ENCODE results near the gene COL6A1. TPM values are rescaled to one million over a fixed set of nuclear protein-coding genes. Genes with fewer than 3 reads are reported as not detected.
A peak's percentile ranks its signal among the peaks of the same experiment; 100 is the strongest.

The COL6A1 gene
- total RNA-seq, 2 donors from 2014 or later: 814 to 1,189 TPM

DNA sequence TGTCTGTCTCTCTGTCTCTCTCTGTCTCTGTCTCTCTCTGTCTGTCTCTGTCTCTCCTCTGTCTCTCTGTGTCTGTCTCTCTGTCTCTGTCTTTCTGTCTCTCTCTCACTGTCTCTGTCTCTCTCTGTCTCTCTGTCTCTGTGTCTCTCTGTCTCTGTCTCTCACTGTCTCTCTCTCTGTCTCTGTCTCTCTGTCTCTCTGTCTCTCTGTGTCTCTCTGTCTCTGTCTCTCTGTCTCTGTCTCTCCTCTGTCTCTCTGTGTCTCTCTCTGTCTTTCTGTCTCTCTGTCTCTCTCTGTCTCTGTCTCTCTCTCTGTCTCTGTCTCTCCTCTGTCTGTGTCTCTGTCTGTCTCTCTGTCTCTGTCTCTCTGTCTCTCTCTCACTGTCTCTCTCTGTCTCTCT, 873 bp upstream of the COL6A1 start:
- H3K27me3 ChIP-seq (replicated peaks; ENCODE audit: insufficient read depth): no peaks in the 10 kb centered on the region
- H3K9me3 ChIP-seq: no peaks in the 10 kb centered on the region
- ATAC-seq (ENCODE audit: insufficient number of reproducible peaks, low FRiP score, low read depth) (no peak), DNase-seq (ENCODE audit: low spot score) (no peak)
- TF ChIP-seq, protein P1, sequence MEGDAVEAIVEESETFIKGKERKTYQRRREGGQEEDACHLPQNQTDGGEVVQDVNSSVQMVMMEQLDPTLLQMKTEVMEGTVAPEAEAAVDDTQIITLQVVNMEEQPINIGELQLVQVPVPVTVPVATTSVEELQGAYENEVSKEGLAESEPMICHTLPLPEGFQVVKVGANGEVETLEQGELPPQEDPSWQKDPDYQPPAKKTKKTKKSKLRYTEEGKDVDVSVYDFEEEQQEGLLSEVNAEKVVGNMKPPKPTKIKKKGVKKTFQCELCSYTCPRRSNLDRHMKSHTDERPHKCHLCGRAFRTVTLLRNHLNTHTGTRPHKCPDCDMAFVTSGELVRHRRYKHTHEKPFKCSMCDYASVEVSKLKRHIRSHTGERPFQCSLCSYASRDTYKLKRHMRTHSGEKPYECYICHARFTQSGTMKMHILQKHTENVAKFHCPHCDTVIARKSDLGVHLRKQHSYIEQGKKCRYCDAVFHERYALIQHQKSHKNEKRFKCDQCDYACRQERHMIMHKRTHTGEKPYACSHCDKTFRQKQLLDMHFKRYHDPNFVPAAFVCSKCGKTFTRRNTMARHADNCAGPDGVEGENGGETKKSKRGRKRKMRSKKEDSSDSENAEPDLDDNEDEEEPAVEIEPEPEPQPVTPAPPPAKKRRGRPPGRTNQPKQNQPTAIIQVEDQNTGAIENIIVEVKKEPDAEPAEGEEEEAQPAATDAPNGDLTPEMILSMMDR (IDR thresholded peaks at IDR 0.05): no peak
- peak overlapping the region; percentile 78 to 83 for H3K27ac ChIP-seq
- peak overlapping the region; percentile 65 for H3K4me3 ChIP-seq
- peaks cover 8 to 37% of the 10 kb centered on the region in 2 donors for H3K4me1 ChIP-seq (ENCODE audit: control insufficient read depth in 1 of 2, low read depth in 2 of 2)
- H3K36me3 ChIP-seq: peaks cover 16% of the 10 kb centered on the region

DNA sequence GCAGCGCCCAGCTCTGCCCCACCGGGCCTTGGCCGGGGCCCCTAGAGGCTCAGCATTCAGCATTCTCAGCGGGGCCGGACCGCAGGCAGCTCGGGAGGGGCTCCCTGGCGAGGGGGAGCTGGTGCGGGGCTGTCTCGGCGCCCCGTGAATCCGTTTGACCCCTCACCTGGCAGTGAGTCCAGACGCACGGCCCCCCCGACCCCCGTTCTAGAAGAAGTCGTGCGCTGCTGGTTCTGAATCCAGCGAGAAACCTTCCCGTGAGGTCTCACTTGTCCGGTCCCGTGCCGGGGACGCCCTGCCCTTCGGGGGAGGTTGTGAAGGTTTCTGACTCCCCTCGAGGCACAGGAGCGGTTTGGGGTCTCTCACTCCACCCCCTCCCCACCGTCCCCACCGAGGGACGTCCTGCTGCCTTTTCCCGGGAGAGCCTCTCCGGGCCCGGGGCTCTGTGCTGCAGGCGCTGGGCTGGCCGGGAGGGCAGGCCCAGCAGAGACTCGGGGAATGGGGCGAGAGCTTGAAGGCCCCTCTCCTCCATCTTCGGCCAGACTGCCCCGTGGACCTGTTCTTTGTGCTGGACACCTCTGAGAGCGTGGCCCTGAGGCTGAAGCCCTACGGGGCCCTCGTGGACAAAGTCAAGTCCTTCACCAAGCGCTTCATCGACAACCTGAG, 655 bp downstream of the COL6A1 start:
- peak overlapping the region; percentile 99 for H3K4me3 ChIP-seq
- peak overlapping the region; percentile 89 to 91 for H3K27ac ChIP-seq
- TF ChIP-seq, protein P1 (IDR thresholded peaks at IDR 0.05): no peak
- H3K9me3 ChIP-seq: no peaks in the 10 kb centered on the region
- ATAC-seq (ENCODE audit: insufficient number of reproducible peaks, low FRiP score, low read depth) (no peak), DNase-seq (ENCODE audit: low spot score) (no peak)
- peaks cover 30% of the 10 kb centered on the region for H3K36me3 ChIP-seq
- H3K27me3 ChIP-seq (replicated peaks; ENCODE audit: insufficient read depth): no peaks in the 10 kb centered on the region
- peaks cover 8 to 48% of the 10 kb centered on the region in 2 donors for H3K4me1 ChIP-seq (ENCODE audit: control insufficient read depth in 1 of 2, low read depth in 2 of 2)

DNA sequence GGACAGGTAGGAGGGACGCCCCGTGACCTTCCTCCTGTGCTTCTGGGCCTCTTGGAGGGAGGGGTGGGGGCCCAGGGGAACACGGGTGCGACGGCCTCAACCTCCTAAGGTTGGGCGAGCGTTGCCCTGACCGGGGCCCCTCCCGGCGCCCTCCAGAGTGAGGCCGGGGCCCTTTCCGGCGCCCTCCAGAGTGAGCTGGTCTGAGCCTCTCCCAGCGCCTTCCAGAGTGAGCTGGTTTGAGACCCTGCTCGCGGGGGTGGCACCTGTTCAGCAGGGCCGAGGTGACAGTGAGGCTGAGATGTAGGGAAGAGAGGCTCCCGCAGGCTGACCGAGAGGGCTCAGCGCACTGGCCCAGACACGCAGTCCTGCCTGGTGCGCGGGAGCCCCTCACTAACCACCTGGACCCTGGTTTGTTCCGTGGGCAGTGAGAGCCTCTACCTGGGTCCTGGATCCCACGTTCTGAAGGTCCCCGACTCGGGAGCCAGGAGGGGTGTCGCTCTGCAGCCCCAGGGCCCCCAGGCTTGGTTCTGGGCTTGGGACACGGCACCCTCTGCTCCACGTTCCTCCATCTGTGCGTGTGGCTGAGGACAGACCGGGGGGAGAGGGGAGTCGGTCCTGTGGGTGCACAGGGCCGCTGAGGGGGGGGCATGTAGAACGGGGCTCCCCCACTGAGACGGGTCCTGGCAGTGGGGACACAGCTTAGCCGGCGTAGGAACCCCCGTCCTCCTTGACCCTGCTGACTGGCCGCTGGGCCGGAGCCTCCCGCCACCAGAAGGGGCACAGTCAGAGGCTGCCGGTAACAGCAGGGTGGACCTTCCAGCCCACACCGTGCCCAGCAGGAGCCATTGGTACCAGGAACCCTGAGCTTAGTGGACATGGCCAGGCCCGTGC, 1.4 kb downstream of the COL6A1 start:
- ATAC-seq (ENCODE audit: insufficient number of reproducible peaks, low FRiP score, low read depth) (no peak), DNase-seq (ENCODE audit: low spot score) (no peak)
- Histone ChIP-seq H3K4me1 (ENCODE audit: control insufficient read depth in 1 of 2, low read depth in 2 of 2) (peaks cover 8 to 48% of the 10 kb centered on the region in 2 donors), H3K9me3 (no peaks in the 10 kb centered on the region), H3K27ac (peak overlapping the region; percentile 89 to 91), H3K36me3 (peaks cover 34% of the 10 kb centered on the region), H3K27me3 (replicated peaks; ENCODE audit: insufficient read depth) (no peaks in the 10 kb centered on the region), H3K4me3 (peak overlapping the region; percentile 99)
- TF ChIP-seq, protein P1 (IDR thresholded peaks at IDR 0.05): no peak

DNA sequence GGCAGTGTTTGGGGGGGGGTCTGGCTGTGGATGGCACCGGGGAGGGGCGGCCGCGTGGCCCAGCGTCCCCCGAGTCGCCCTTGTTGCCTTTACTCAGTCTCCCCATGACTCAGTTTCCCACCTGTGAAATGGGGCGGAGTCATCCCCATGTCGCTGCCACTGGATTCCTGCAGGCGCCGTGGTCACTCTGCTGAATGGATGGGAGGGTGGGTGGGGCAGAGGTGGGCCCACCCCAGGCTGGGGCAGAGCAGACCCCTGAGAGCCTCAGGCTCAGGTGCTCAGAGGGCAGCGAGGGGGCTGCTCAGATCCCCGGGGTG, 2.0 kb downstream of the COL6A1 start:
- Histone ChIP-seq H3K36me3 (peaks cover 35% of the 10 kb centered on the region), H3K27me3 (replicated peaks; ENCODE audit: insufficient read depth) (no peaks in the 10 kb centered on the region), H3K27ac (peak overlapping the region; percentile 89 to 91), H3K4me3 (peak overlapping the region; percentile 99), H3K4me1 (ENCODE audit: control insufficient read depth in 1 of 2, low read depth in 2 of 2) (peaks cover 8 to 42% of the 10 kb centered on the region in 2 donors), H3K9me3 (no peaks in the 10 kb centered on the region)
- TF ChIP-seq, protein P1 (IDR thresholded peaks at IDR 0.05): no peak
- ATAC-seq (ENCODE audit: insufficient number of reproducible peaks, low FRiP score, low read depth) (no peak), DNase-seq (ENCODE audit: low spot score) (no peak)

DNA sequence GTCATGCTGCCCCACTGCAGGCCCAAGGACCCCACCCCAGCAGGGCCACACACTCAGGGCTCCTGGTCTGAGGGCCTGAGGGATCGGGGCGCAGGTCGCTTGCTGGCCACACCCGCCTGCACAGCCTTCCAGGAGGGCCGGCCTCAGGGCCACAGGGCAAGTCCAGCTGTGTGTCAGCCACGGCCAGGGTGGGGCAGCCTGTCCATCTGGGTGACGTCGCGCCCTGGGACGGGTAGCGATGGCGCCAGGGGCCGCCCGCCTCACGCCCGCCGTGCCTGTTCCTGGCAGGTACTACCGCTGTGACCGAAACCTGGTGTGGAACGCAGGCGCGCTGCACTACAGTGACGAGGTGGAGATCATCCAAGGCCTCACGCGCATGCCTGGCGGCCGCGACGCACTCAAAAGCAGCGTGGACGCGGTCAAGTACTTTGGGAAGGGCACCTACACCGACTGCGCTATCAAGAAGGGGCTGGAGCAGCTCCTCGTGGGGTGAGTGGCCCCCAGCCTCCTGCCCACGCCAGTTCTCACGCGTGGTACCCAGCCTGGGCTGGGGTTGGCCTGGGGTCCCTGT, 2.5 kb downstream of the COL6A1 start:
- no peak for ATAC-seq (ENCODE audit: insufficient number of reproducible peaks, low FRiP score, low read depth)
- peaks cover 8 to 39% of the 10 kb centered on the region in 2 donors for H3K4me1 ChIP-seq (ENCODE audit: control insufficient read depth in 1 of 2, low read depth in 2 of 2)

More for the DNA sequence above, 2.5 kb downstream of the COL6A1 start:
- Histone ChIP-seq H3K27ac (peak overlapping the region; percentile 78 to 79), H3K36me3 (peaks cover 40% of the 10 kb centered on the region), H3K4me3 (peak overlapping the region; percentile 99), H3K9me3 (no peaks in the 10 kb centered on the region), H3K27me3 (replicated peaks; ENCODE audit: insufficient read depth) (no peaks in the 10 kb centered on the region)
- TF ChIP-seq, protein P1 (IDR thresholded peaks at IDR 0.05): no peak
- DNase-seq (ENCODE audit: low spot score): no peak

Data from thoracic aorta (tissue), 2 donors.